ENCODE data around the gene PTPRA. TPM values are rescaled to one million over a fixed set of nuclear protein-coding genes. Genes with fewer than 3 reads are reported as not detected.

Gene PTPRA
- total and polyA plus RNA-seq, 2 donors (not counting 3 experiments of a cell fraction or from before 2014, with no cell fraction given): 43.2 to 53.4 TPM

DNA sequence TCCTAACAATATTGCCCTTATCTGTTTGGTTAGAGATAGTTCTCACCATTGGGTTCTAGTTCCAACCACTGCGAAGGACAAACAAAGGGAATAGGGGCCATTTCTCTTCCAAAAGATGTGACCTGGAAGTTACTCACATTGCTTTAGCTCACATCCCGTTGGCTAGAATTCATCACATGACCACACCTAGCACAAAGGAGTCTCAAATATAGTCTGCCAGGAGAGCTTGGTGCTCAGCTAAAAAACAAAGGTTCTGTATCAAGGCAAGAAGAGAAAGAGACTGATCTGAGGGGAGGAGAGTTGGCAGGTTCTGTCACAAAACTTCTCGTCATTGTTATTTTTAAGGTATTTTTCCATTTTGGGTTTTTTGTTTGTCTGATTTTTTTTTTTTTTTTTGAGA, 100.3 kb downstream of the PTPRA start:
- no peak for FAIRE-seq
- no peak overlapping the region for H2AFZ ChIP-seq (ENCODE audit: low read depth, low read length)
- no TSS peak for BruUV-seq (replicated peaks)
- H4K20me1 ChIP-seq (replicated peaks; ENCODE audit: control insufficient read depth, extremely low read depth, insufficient read depth, low read length): no peaks in the 10 kb centered on the region
- no peak overlapping the region for H3K27ac ChIP-seq (ENCODE audit: insufficient read depth, low read depth, low read length)
- no peaks in the 10 kb centered on the region for H3K9me1 ChIP-seq (replicated peaks; ENCODE audit: control insufficient read depth, extremely low read depth, insufficient read depth, low read length)
- no peaks in the 10 kb centered on the region for H3K27me3 ChIP-seq (ENCODE audit: control insufficient read depth in 2 of 2, insufficient read depth in 2 of 2, low read length in 2 of 2)
- no peaks in the 10 kb centered on the region for H3K36me3 ChIP-seq (ENCODE audit: control insufficient read depth in 2 of 2, extremely low read depth in 1 of 2, insufficient read depth in 2 of 2, low read length in 2 of 2)
- ChIA-PET CTCF (interaction anchor here (0.8 to 1.8 kb wide), 2 partner anchors 11 to 59 kb away, joined by 4 to 5 read pairs; no protein-coding TSS in a partner anchor), POLR2A (no interaction called here)
- no peaks in the 10 kb centered on the region for H3K4me1 ChIP-seq (ENCODE audit: control insufficient read depth, extremely low read depth, insufficient read depth, low read length)
- H3K9me3 ChIP-seq (replicated peaks; ENCODE audit: control insufficient read depth, insufficient read depth, low read length): no peaks in the 10 kb centered on the region
- dilution Hi-C loops (cut with MboI; ENCODE audit: extremely low pct_ligation_motif_present, low sequenced_read_pairs): no loop called here
- no peak overlapping the region for H3K4me2 ChIP-seq (ENCODE audit: insufficient read depth, low read length)
- H3K4me3 ChIP-seq (replicated peaks in 1 of 3; ENCODE audit: insufficient read depth in 1 of 3, low read depth in 1 of 3, low read length in 3 of 3): no peak overlapping the region
- no peak overlapping the region for H3K9ac ChIP-seq (replicated peaks; ENCODE audit: extremely low read depth, insufficient read depth, low read length)
- TF ChIP-seq, protein P1, sequence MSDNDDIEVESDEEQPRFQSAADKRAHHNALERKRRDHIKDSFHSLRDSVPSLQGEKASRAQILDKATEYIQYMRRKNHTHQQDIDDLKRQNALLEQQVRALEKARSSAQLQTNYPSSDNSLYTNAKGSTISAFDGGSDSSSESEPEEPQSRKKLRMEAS (IDR thresholded peaks at IDR 0.05; ENCODE audit: insufficient read depth, insufficient read length): no peak
- no peak for TF ChIP-seq POLR2A (IDR thresholded peaks at IDR 0.05; ENCODE audit: low read depth, low read length)
- TF ChIP-seq JUN (IDR thresholded peaks at IDR 0.05; ENCODE audit: borderline replicate concordance, insufficient read depth, insufficient read length, low read depth): no peak
- TF ChIP-seq EZH2 (IDR thresholded peaks at IDR 0.05; ENCODE audit: borderline replicate concordance, low read depth, low read length, severe bottlenecking): no peak
- TF ChIP-seq GATA2 (IDR thresholded peaks at IDR 0.05; ENCODE audit: insufficient read depth, insufficient read length, low read depth, low read length): no peak
- TF ChIP-seq CTCF (IDR thresholded peaks at IDR 0.05; ENCODE audit: extremely low read depth in 1 of 2, insufficient read depth in 1 of 2, low read depth in 1 of 2, low read length in 2 of 2): no peak
- no peak for TF ChIP-seq POLR2AphosphoS5 (IDR thresholded peaks at IDR 0.05; ENCODE audit: insufficient read depth, low read depth, low read length)
- no peak for TF ChIP-seq MYC (IDR thresholded peaks at IDR 0.05; ENCODE audit: low read depth, low read length)
- TF ChIP-seq FOS (IDR thresholded peaks at IDR 0.05; ENCODE audit: borderline replicate concordance, insufficient read depth, low read length): no peak
- DNase-seq (ENCODE audit: low read depth, low spot score): no peak
- H3K79me2 ChIP-seq (ENCODE audit: control insufficient read depth, insufficient read depth, low read length): no peaks in the 10 kb centered on the region
- intact Hi-C loops (cut with micrococcal nuclease): no loop called here

Data from endothelial cell of umbilical vein (primary cell).